H1 (cell line): ENCODE data around the gene PTBP1. TPM values are rescaled to one million over a fixed set of nuclear protein-coding genes. Genes with fewer than 3 reads are reported as not detected.

Experiments
- CTCF ChIA-PET: fragments of 300-600 bp; sonication (Branson Sonifier 250); formaldehyde crosslinking; loops from one replicate; lab custom pipeline; 2021; ENCODE audit not compliant: partially characterized antibody; lab: Charles Lee
- POLR2A ChIA-PET: fragments of 300-600 bp; sonication (Branson Sonifier 250); formaldehyde crosslinking; loops from one replicate; lab custom pipeline; 2021; ENCODE audit warnings: inconsistent platforms; ENCODE audit not compliant: partially characterized antibody; lab: Charles Lee
- DNase-seq, 2 experiments: peaks; one replicate each; pipeline versions ENCODE4 v3.0.0 to v3.0.0-alpha.2; 2010 to 2022; ENCODE audit warnings: low spot score in 2 of 2, low read depth in 1 of 2, mixed read lengths in 1 of 2
- FAIRE-seq: peaks from 2 replicates; lab custom pipeline; 2011; peaks lifted over from hg19 to GRCh38; lab: Jason Lieb, UNC
- H2AFZ ChIP-seq: 2 replicates; pipeline ENCODE4 v1.8.1; 2012; ENCODE audit warnings: low read length, inconsistent platforms
- H2AK5ac ChIP-seq: 2 replicates; pipeline ENCODE4 v1.6.1; 2013; ENCODE audit warnings: low read depth, low read length
- H2BK120ac ChIP-seq: replicated peaks from 2 replicates; pipeline ENCODE3; 2013; ENCODE audit warnings: low read depth, low read length, inconsistent platforms
- H2BK12ac ChIP-seq: 2 replicates; pipeline ENCODE4 v1.6.1; 2013; ENCODE audit warnings: low read depth, low read length
- H2BK15ac ChIP-seq: 2 replicates; pipeline ENCODE4 v1.6.1; 2013; ENCODE audit warnings: low read length
- H2BK20ac ChIP-seq: 2 replicates; pipeline ENCODE4 v1.6.1; 2013; ENCODE audit warnings: low read length
- H2BK5ac ChIP-seq: 2 replicates; pipeline ENCODE4 v1.6.1; 2013; ENCODE audit warnings: low read depth, low read length
- H3K14ac ChIP-seq: 2 replicates; pipeline ENCODE4 v1.6.1; 2013; ENCODE audit warnings: inconsistent platforms; ENCODE audit not compliant: insufficient read length
- H3K18ac ChIP-seq: 2 replicates; pipeline ENCODE4 v1.6.1; 2013; ENCODE audit warnings: low read length; ENCODE audit errors: extremely low read depth
- H3K23ac ChIP-seq: 2 replicates; pipeline ENCODE4 v1.6.1; 2013; ENCODE audit warnings: inconsistent platforms; ENCODE audit not compliant: insufficient read length
- H3K23me2 ChIP-seq: 2 replicates; pipeline ENCODE4 v1.6.1; 2013; ENCODE audit warnings: low read depth, low read length
- H3K27ac ChIP-seq: 2 replicates; pipeline ENCODE4 v1.6.1; 2011; ENCODE audit warnings: low read depth, low read length, inconsistent platforms
- H3K27me3 ChIP-seq, 4 experiments: replicated peaks in 1 of 4; 1 replicate in 1 of 4; 2 replicates in 3 of 4; pipeline versions ENCODE4 v1.6.1 to v1.8.1; 2011 to 2013; ENCODE audit warnings: low read length in 3 of 4, mild to moderate bottlenecking in 3 of 4, inconsistent platforms in 2 of 4, mixed read lengths in 2 of 4, moderate library complexity in 1 of 4; ENCODE audit not compliant: control insufficient read depth in 3 of 4, insufficient read depth in 3 of 4; ENCODE audit errors: extremely low read depth in 1 of 4
- H3K36me3 ChIP-seq, 4 experiments: 2 replicates each; pipeline versions ENCODE4 v1.6.1 to v1.8.1; 2011 to 2013; ENCODE audit warnings: mild to moderate bottlenecking in 4 of 4, low read length in 3 of 4, moderate library complexity in 2 of 4, control low read depth in 1 of 4, inconsistent platforms in 1 of 4; ENCODE audit not compliant: insufficient read depth in 4 of 4, control insufficient read depth in 2 of 4
- H3K4ac ChIP-seq: replicated peaks from 2 replicates; pipeline ENCODE3; 2013; ENCODE audit warnings: low read length, low read depth, mixed read lengths, inconsistent platforms; ENCODE audit not compliant: insufficient read length
- H3K4me1 ChIP-seq, 4 experiments: replicated peaks in 1 of 4; 1 replicate in 1 of 4; 2 replicates in 3 of 4; pipeline versions ENCODE4 v1.6.1 to v1.8.1; 2011 to 2013; ENCODE audit warnings: low read length in 3 of 4, inconsistent platforms in 2 of 4, mixed read lengths in 1 of 4; ENCODE audit not compliant: insufficient read depth in 4 of 4, control insufficient read depth in 3 of 4
- H3K4me2 ChIP-seq, 2 experiments: 2 replicates each; pipeline versions ENCODE4 v1.6.1 to v1.8.1; 2011 to 2013; ENCODE audit warnings: low read depth in 2 of 2, low read length in 2 of 2, control low read depth in 1 of 2, inconsistent platforms in 1 of 2, mild to moderate bottlenecking in 1 of 2; ENCODE audit not compliant: insufficient read depth in 1 of 2
- H3K4me3 ChIP-seq, 4 experiments: fragments of 200-600, 300-600 bp in 1 of 4; sonication (generic), shearing (Covaris generic), sonication (Bioruptor Twin) in 1 of 4; 2 replicates each; pipeline versions ENCODE4 v1.5.1 to v1.8.1; 2011 to 2016; ENCODE audit warnings: low read length in 4 of 4, low read depth in 3 of 4, control low read depth in 2 of 4, inconsistent platforms in 2 of 4, mild to moderate bottlenecking in 2 of 4, mixed read lengths in 1 of 4, moderate library complexity in 1 of 4; ENCODE audit not compliant: insufficient read depth in 2 of 4; ENCODE audit errors: extremely low read depth in 1 of 4
- H3K56ac ChIP-seq: replicated peaks from 2 replicates; pipeline ENCODE3; 2013; ENCODE audit warnings: low read depth, mild to moderate bottlenecking, mixed read lengths, low read length, inconsistent platforms; ENCODE audit not compliant: insufficient read length
- H3K79me1 ChIP-seq: 2 replicates; pipeline ENCODE4 v1.6.1; 2013; ENCODE audit warnings: low read depth, low read length, control low read depth
- H3K79me2 ChIP-seq, 2 experiments: 2 replicates each; pipeline versions ENCODE4 v1.6.1 to v1.8.1; 2012 to 2013; ENCODE audit warnings: low read length in 2 of 2, mild to moderate bottlenecking in 2 of 2, inconsistent platforms in 1 of 2; ENCODE audit not compliant: insufficient read depth in 2 of 2, control insufficient read depth in 1 of 2
- H3K9ac ChIP-seq, 4 experiments: replicated peaks in 1 of 4; 1 replicate in 1 of 4; 2 replicates in 3 of 4; pipeline versions ENCODE4 v1.6.1 to v1.8.1; 2011 to 2013; ENCODE audit warnings: low read depth in 3 of 4, low read length in 3 of 4, control low read depth in 2 of 4, mild to moderate bottlenecking in 2 of 4, moderate library complexity in 2 of 4, inconsistent platforms in 1 of 4; ENCODE audit errors: extremely low read depth in 1 of 4
- H3K9me3 ChIP-seq, 2 experiments: 2 replicates each; pipeline versions ENCODE4 v1.6.1 to v1.8.1; 2012 to 2013; ENCODE audit warnings: mild to moderate bottlenecking in 2 of 2, moderate library complexity in 2 of 2, control low read depth in 1 of 2, inconsistent platforms in 1 of 2, low read depth in 1 of 2, low read length in 1 of 2, mixed read lengths in 1 of 2; ENCODE audit not compliant: insufficient read depth in 2 of 2
- H4K20me1 ChIP-seq, 2 experiments: replicated peaks in 1 of 2; 2 replicates each; pipeline versions ENCODE3 to v1.8.1; 2011 to 2013; ENCODE audit warnings: inconsistent platforms in 2 of 2, low read length in 2 of 2, mild to moderate bottlenecking in 1 of 2; ENCODE audit not compliant: insufficient read depth in 2 of 2, control insufficient read depth in 1 of 2
- H4K5ac ChIP-seq: 2 replicates; pipeline ENCODE4 v1.6.1; 2013; ENCODE audit warnings: low read length, low read depth, mixed read lengths, inconsistent platforms; ENCODE audit not compliant: insufficient read length
- H4K8ac ChIP-seq: 2 replicates; pipeline ENCODE4 v1.8.0; 2013; ENCODE audit warnings: mild to moderate bottlenecking, moderate library complexity, low read length, inconsistent platforms; ENCODE audit not compliant: insufficient read depth; ENCODE audit errors: extremely low read depth
- H4K91ac ChIP-seq: replicated peaks from 2 replicates; pipeline ENCODE3; 2013; ENCODE audit warnings: low read length, mixed read lengths, inconsistent platforms; ENCODE audit not compliant: insufficient read length
- CHD1 ChIP-seq: IDR thresholded peaks from 2 replicates; pipeline ENCODE4 v1.6.1; 2012; ENCODE audit warnings: low read depth, low read length, improper control_type of control experiment
- POLR2AphosphoS5 ChIP-seq: IDR thresholded peaks from 2 replicates; pipeline ENCODE4 v1.6.1; 2011; ENCODE audit warnings: low read depth, low read length
- WGBS, 2 experiments: shearing (Covaris generic) in 1 of 2; methylation state at CpG; one replicate each; pipeline versions ENCODE4 v1.1.6 to v1.1.7; 2013 to 2015; ENCODE audit warnings: low lambda C conversion rate in 2 of 2, mixed read lengths in 2 of 2, inconsistent platforms in 1 of 2, low coverage in 1 of 2, missing lambda C conversion rate in 1 of 2; ENCODE audit not compliant: insufficient replicate concordance in 2 of 2, insufficient coverage in 1 of 2, insufficient read length in 1 of 2; ENCODE audit errors: extremely low coverage in 1 of 2, missing lambda C conversion rate in 1 of 2; 5-methylcytosine and 5-hydroxymethylcytosine counted together
- polyA plus RNA-seq, 7 experiments: library from polyadenylated mRNA; depleted of rRNA in 3 of 7; stranded (reverse) in 5 of 7; unstranded in 2 of 7; fragments of >200 nt in 5 of 7; fragments of 200-250 nt in 2 of 7; gene quantifications; 1 replicate in 5 of 7; 2 replicates in 1 of 7; 4 replicates in 1 of 7; pipeline versions ENCODE4 v1.2.1 to v1.2.3, GENCODE V29; 2011 to 2013; ENCODE audit warnings: missing spikeins in 2 of 7, mixed read lengths in 2 of 7
- total RNA-seq: library from RNA; stranded (reverse); fragmentation: NEBNext Ultra II Directional; extraction: Animal tissue kit (Norgen Biotek cat#: 25700); gene quantifications from 2 replicates; pipeline ENCODE4 v1.2.1, GENCODE V29; 2021

Gene PTBP1
- total and polyA plus RNA-seq, 2 of the 8 experiments (the other 6 are each of a cell fraction or from before 2014, with no cell fraction given) = 528 to 888 TPM

DNA sequence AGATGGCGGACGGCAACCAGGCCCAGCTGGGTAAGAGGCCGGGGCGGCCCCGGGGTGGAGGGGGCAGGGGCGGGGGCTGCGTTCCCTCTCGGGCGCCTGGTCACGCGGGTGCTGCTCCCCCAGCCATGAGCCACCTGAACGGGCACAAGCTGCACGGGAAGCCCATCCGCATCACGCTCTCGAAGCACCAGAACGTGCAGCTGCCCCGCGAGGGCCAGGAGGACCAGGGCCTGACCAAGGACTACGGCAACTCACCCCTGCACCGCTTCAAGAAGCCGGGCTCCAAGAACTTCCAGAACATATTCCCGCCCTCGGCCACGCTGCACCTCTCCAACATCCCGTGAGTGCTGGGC, 11.1 kb downstream of the PTBP1 start:
- peaks cover 35 to 50% of the 10 kb centered on the region in 2 experiments for H4K20me1 ChIP-seq

More for the DNA sequence above, 11.1 kb downstream of the PTBP1 start:
- Histone ChIP-seq H3K4me3 (no peak overlapping the region), H3K79me2 (peaks cover 6 to 41% of the 10 kb centered on the region in 2 experiments; a peak in 3 of 4 replicates), H3K56ac (no peak overlapping the region), H2AK5ac (no peak overlapping the region), H3K4me2 (no peak overlapping the region), H2BK120ac (no peak overlapping the region), H3K23ac (no peak overlapping the region), H4K5ac (no peak overlapping the region), H2BK5ac (no peak overlapping the region), H3K4ac (no peak overlapping the region), H4K91ac (no peak overlapping the region), H3K79me1 (peaks cover 16% of the 10 kb centered on the region), H3K23me2 (no peaks in the 10 kb centered on the region; the same call in 1 of the 2 replicates), H4K8ac (0 out of 2 replicates have a peak overlapping the region, but pooled peaks have one; percentile 18), H3K4me1 (no peaks in the 10 kb centered on the region; a peak in 2 of 7 replicates), H2AFZ (no peak overlapping the region), H2BK15ac (no peak overlapping the region), H2BK12ac (no peak overlapping the region), H2BK20ac (no peak overlapping the region), H3K36me3 (peaks cover 58 to 99% (median 78%) of the 10 kb centered on the region in 4 experiments), H3K27me3 (no peaks in the 10 kb centered on the region), H3K9me3 (no peaks in the 10 kb centered on the region), H3K9ac (no peak overlapping the region), H3K14ac (no peak overlapping the region), H3K27ac (no peak overlapping the region), H3K18ac (no peak overlapping the region)
- ChIA-PET POLR2A (interaction anchor here (1.2 to 16.9 kb wide), 4 partner anchors 6 to 19 kb away, joined by 4 to 277 read pairs (median 82); partner anchors contain the start of genes AZU1, PLPPR3 and PTBP1), CTCF (interaction anchor here (0.7 to 0.9 kb wide), 2 partner anchors 15 to 38 kb away, joined by 5 read pairs; no protein-coding TSS in a partner anchor)
- no peak for FAIRE-seq
- peak; percentile 89 for TF ChIP-seq POLR2AphosphoS5
- no peak for TF ChIP-seq CHD1
- WGBS, 2 experiments = 100% methylated on average over 15 of the region's 26 CpGs; no CpG with 5 or more reads in 1 of the 2 experiments
- no peak for DNase-seq
